K562 (cell line): ENCODE results near the gene ATP6V0A1. TPM values are rescaled to one million over a fixed set of nuclear protein-coding genes. Genes with fewer than 3 reads are reported as not detected.

Experiments used
- ATAC-seq: fragments of 200-7000 bp; cut with Tn5 transposase; 3 replicates; pipeline ENCODE4 v1.9.1; 2020; ENCODE audit warnings: moderate library complexity
- BruUV-seq: library from RNA; stranded (reverse); fragments of 400-500 nt; replicated peaks from 2 replicates; lab custom pipeline; 2021; lab: Mats Ljungman, UMichigan
- CTCF ChIA-PET: fragments of 300-600 bp; formaldehyde crosslinking; extraction: SDS; loops from one replicate; lab custom pipeline; 2021; ENCODE audit warnings: low intra/inter-chr PET ratio; lab: Yijun Ruan, JAX
- POLR2A ChIA-PET: fragments of 300-600, 350-650 bp; sonication (Branson Sonifier 250); formaldehyde crosslinking; extraction: SDS; loops from one replicate; lab custom pipeline; 2021; ENCODE audit warnings: antibody characterized with exemption, inconsistent platforms; lab: Yijun Ruan, JAX
- DNase-seq, 4 experiments: peaks; one replicate each; pipeline versions ENCODE4 v3.0.0 to v3.0.0-alpha.2; 2011 to 2018; ENCODE audit warnings: low spot score in 3 of 4, mixed read lengths in 3 of 4; ENCODE audit errors: extremely low read depth in 1 of 4
- FAIRE-seq: peaks from 2 replicates; lab custom pipeline; 2011; peaks lifted over from hg19 to GRCh38; lab: Jason Lieb, UNC
- H2AFZ ChIP-seq: 2 replicates; pipeline ENCODE4 v1.6.0; 2011; ENCODE audit warnings: low read depth, low read length, control low read depth, inconsistent platforms
- H3K27ac ChIP-seq: fragments of 200-600 bp; 3 replicates; pipeline ENCODE4 v1.8.0; 2011; ENCODE audit warnings: low read depth, mild to moderate bottlenecking, control low read depth, inconsistent platforms, low read length, moderate library complexity, mixed read lengths; ENCODE audit errors: extremely low read depth
- H3K27me3 ChIP-seq, 2 experiments: fragments of 300-600 bp in 1 of 2; 2 replicates in 1 of 2; 3 replicates in 1 of 2; pipeline versions ENCODE4 v1.6.0 to v1.8.0; 2011; ENCODE audit warnings: inconsistent platforms in 2 of 2, low read length in 2 of 2, mild to moderate bottlenecking in 1 of 2, mixed read lengths in 1 of 2, moderate library complexity in 1 of 2; ENCODE audit not compliant: control insufficient read depth in 2 of 2, insufficient read depth in 2 of 2
- H3K36me3 ChIP-seq: fragments of 300-600 bp; 3 replicates; pipeline ENCODE4 v1.8.0; 2011; ENCODE audit warnings: mild to moderate bottlenecking, low read length, inconsistent platforms; ENCODE audit not compliant: control insufficient read depth, insufficient read depth
- H3K4me1 ChIP-seq, 2 experiments: fragments of 200-600 bp in 1 of 2; replicated peaks in 1 of 2; 2 replicates in 1 of 2; 3 replicates in 1 of 2; pipeline versions ENCODE4 v1.5.1 to v1.8.0; 2011; ENCODE audit warnings: inconsistent platforms in 2 of 2, low read length in 2 of 2, mild to moderate bottlenecking in 1 of 2, mixed read lengths in 1 of 2, moderate library complexity in 1 of 2; ENCODE audit not compliant: control insufficient read depth in 2 of 2, insufficient read depth in 2 of 2
- H3K4me2 ChIP-seq: 2 replicates; pipeline ENCODE4 v1.6.1; 2011; ENCODE audit warnings: low read length, control low read depth, inconsistent platforms, mixed read lengths; ENCODE audit not compliant: insufficient read depth
- H3K4me3 ChIP-seq: fragments of 200-600 bp; sonication (generic), shearing (Covaris generic); 2 replicates; pipeline ENCODE4 v1.5.1; 2016; ENCODE audit warnings: control low read depth, inconsistent platforms
- H3K79me2 ChIP-seq: fragments of 200-600 bp; 3 replicates; pipeline ENCODE4 v1.8.0; 2011; ENCODE audit warnings: low read length, inconsistent platforms; ENCODE audit not compliant: control insufficient read depth, insufficient read depth
- H3K9ac ChIP-seq, 2 experiments: 2 replicates each; pipeline versions ENCODE4 v1.6.0 to v1.6.1; 2011; ENCODE audit warnings: low read depth in 2 of 2, low read length in 2 of 2, control low read depth in 1 of 2, inconsistent platforms in 1 of 2, mild to moderate bottlenecking in 1 of 2, mixed read lengths in 1 of 2; ENCODE audit not compliant: insufficient read depth in 1 of 2
- H3K9me1 ChIP-seq: one replicate; pipeline ENCODE4 v1.6.0; 2011; ENCODE audit warnings: inconsistent platforms, mild to moderate bottlenecking, low read length, moderate library complexity; ENCODE audit not compliant: control insufficient read depth, insufficient read depth
- H3K9me3 ChIP-seq: replicated peaks from 2 replicates; pipeline ENCODE4 v1.5.1; 2011; ENCODE audit warnings: low read depth, low read length, inconsistent platforms; ENCODE audit not compliant: control insufficient read depth, insufficient read depth
- H4K20me1 ChIP-seq: replicated peaks from 2 replicates; pipeline ENCODE4 v1.6.1; 2011; ENCODE audit warnings: low read length, inconsistent platforms, mixed read lengths; ENCODE audit not compliant: control insufficient read depth, insufficient read depth
- ARID4B ChIP-seq: sonication (generic); formaldehyde crosslinking; IDR thresholded peaks from 2 replicates; pipeline ENCODE4 v1.8.0; 2022; ENCODE audit warnings: mild to moderate bottlenecking, missing genetic modification reagents
- CHD2 ChIP-seq: IDR thresholded peaks from 2 replicates; pipeline ENCODE4 v1.6.1; 2011; ENCODE audit warnings: low read depth, low read length
- CREB1 ChIP-seq, 2 experiments: sonication (generic) in 1 of 2; formaldehyde crosslinking in 1 of 2; IDR thresholded peaks; 2 replicates each; pipeline versions ENCODE4 v1.6.1 to v1.8.0; 2012 to 2022; ENCODE audit warnings: inconsistent platforms in 1 of 2, mild to moderate bottlenecking in 1 of 2, missing genetic modification reagents in 1 of 2, moderate library complexity in 1 of 2
- CTCFL ChIP-seq: IDR thresholded peaks from 2 replicates; pipeline ENCODE4 v1.6.1; 2011; ENCODE audit warnings: borderline replicate concordance, low read depth, mild to moderate bottlenecking, moderate library complexity, low read length; ENCODE audit not compliant: insufficient read depth, poor library complexity, severe bottlenecking
- FOXK1 ChIP-seq: sonication (generic); formaldehyde crosslinking; IDR thresholded peaks from 2 replicates; pipeline ENCODE4 v1.8.0; 2022; ENCODE audit warnings: missing genetic modification reagents, mild to moderate bottlenecking, borderline replicate concordance
- MLLT1 ChIP-seq, 2 experiments: fragments of 450-650 bp; IDR thresholded peaks; 2 replicates each; pipeline ENCODE4 v1.6.1; 2016
- NFXL1 ChIP-seq: fragments of 450-650 bp; formaldehyde crosslinking; IDR thresholded peaks from 2 replicates; pipeline ENCODE4 v1.4.0; 2021; ENCODE audit warnings: mild to moderate bottlenecking
- POLR2B ChIP-seq: fragments of 450-650 bp; IDR thresholded peaks from 2 replicates; pipeline ENCODE4 v1.6.1; 2018; ENCODE audit warnings: low read depth; ENCODE audit not compliant: partially characterized antibody
- RBM22 ChIP-seq: fragments of 200-400 bp; formaldehyde crosslinking; IDR thresholded peaks from 2 replicates; pipeline ENCODE4 v1.6.1; 2018; ENCODE audit warnings: low read length, low read depth; ENCODE audit not compliant: poor library complexity, severe bottlenecking
- SMARCC2 ChIP-seq: fragments of 450-650 bp; IDR thresholded peaks from 2 replicates; pipeline ENCODE4 v1.6.1; 2017; ENCODE audit warnings: antibody characterized with exemption, moderate library complexity, mild to moderate bottlenecking, low read depth
- SMARCE1 ChIP-seq: fragments of 450-650 bp; IDR thresholded peaks from 2 replicates; pipeline ENCODE4 v1.7.1; 2016; ENCODE audit warnings: mild to moderate bottlenecking
- TAF7 ChIP-seq: fragments of 450-650 bp; IDR thresholded peaks from 2 replicates; pipeline ENCODE4 v1.6.1; 2016; ENCODE audit warnings: missing genetic modification characterization, missing compliant biosample characterization
- ZNF785 ChIP-seq: fragments of 250-450 bp; sonication (Bioruptor Pico); IDR thresholded peaks from 2 replicates; pipeline ENCODE4 v1.4.0; 2020; ENCODE audit warnings: mild to moderate bottlenecking
- WGBS: fragments of 100-300 bp; shearing (Covaris generic); methylation state at CpG from one replicate; pipeline ENCODE4 v1.1.6; 2016; ENCODE audit warnings: low coverage, mixed read lengths; ENCODE audit not compliant: insufficient coverage; ENCODE audit errors: missing lambda C conversion rate; 5-methylcytosine and 5-hydroxymethylcytosine counted together
- in situ Hi-C: fragments of 300-500 bp; cut with MboI; formaldehyde crosslinking; loops from 4 replicates; pipeline ENCODE4 v1.15.0; 2018; ENCODE audit warnings: inconsistent platforms, mixed read lengths
- intact Hi-C: fragments of 100-400 bp; cut with micrococcal nuclease; formaldehyde crosslinking; loops from 2 replicates; pipeline ENCODE4 v1.14.2; 2022
- polyA plus RNA-seq, 8 experiments: library from polyadenylated mRNA; depleted of rRNA in 4 of 8; stranded (reverse) in 5 of 8; unstranded in 3 of 8; fragments of >200 nt; fragmentation: Nextera tagmentation in 2 of 8; fragmentation: Illumina TruSeq in 1 of 8; extraction: Ambion mirVana in 2 of 8; extraction: Trizol in 1 of 8; gene quantifications; 2 replicates each; pipeline versions ENCODE4 v1.2.1 to v1.2.3, GENCODE V29; 2011 to 2014; ENCODE audit warnings: inconsistent platforms in 1 of 8, missing spikeins in 1 of 8
- total RNA-seq, 7 experiments: library from RNA; depleted of rRNA in 6 of 7; stranded (reverse); fragments of >200 nt in 6 of 7; fragmentation: Illumina TruSeq in 2 of 7; extraction: Trizol in 2 of 7; gene quantifications; 2 replicates each; pipeline versions ENCODE4 v1.2.1 to v1.2.3, GENCODE V29; 2011 to 2021; ENCODE audit warnings: low replicate concordance in 1 of 7

Gene ATP6V0A1
- total and polyA plus RNA-seq, 9 of the 15 experiments (the other 6 are each of a cell fraction or from before 2014, with no cell fraction given): 11.8 to 158 (median 75.5) TPM

GRCh38 chr17:42518046-42518754, 59.5 kb downstream of the ATP6V0A1 start:
- Histone ChIP-seq H3K27ac (peak overlapping the region; percentile 86), H3K4me3 (no peak overlapping the region)
- TF ChIP-seq ARID4B: no peak
- TF ChIP-seq ZNF785: no peak
- no peak for TF ChIP-seq CTCFL
- TF ChIP-seq MLLT1 (IDR thresholded peaks at IDR 0.05): no peak
- TF ChIP-seq NFXL1 (CRISPR knock-in tag): no peak
- no peak for TF ChIP-seq FOXK1 (CRISPR knock-in tag)
- no peak; the same call in 1 of the 2 replicates for TF ChIP-seq CREB1 (IDR thresholded peaks at IDR 0.05)
- TF ChIP-seq CREB1 (CRISPR knock-in tag; IDR thresholded peaks at IDR 0.05): no peak; the same call in 1 of the 2 replicates
- no peak for TF ChIP-seq SMARCC2
- no peak for TF ChIP-seq RBM22
- peak; percentile 50; the same call in 1 of the 2 replicates for TF ChIP-seq SMARCE1
- no peak for TF ChIP-seq POLR2B
- TF ChIP-seq TAF7 (tag): no peak
- TF ChIP-seq CHD2: no peak

More at GRCh38 chr17:42518046-42518754, 59.5 kb downstream of the ATP6V0A1 start:
- ChIA-PET CTCF (interaction anchor here (1.1 to 2.9 kb wide), 5 partner anchors 9 to 255 kb away, joined by 3 to 43 read pairs (median 6); partner anchors contain the start of gene VPS25), POLR2A (interaction anchor here (0.7 to 3.9 kb wide), 15 partner anchors 9 to 210 kb away, joined by 3 to 15 read pairs (median 4); partner anchors contain the start of genes CAVIN1, NAGLU, PSMC3IP and STAT3)
- Histone ChIP-seq H3K79me2 (peaks cover 11% of the 10 kb centered on the region; the same call in 1 of the 3 replicates), H2AFZ (no peak overlapping the region), H3K4me1 (peaks cover 51 to 69% of the 10 kb centered on the region in 2 experiments), H4K20me1 (no peaks in the 10 kb centered on the region), H3K9me1 (peaks cover 7% of the 10 kb centered on the region), H3K9ac (peak overlapping the region; percentile 8 to 62; a peak in 3 of 4 replicates), H3K4me2 (peak overlapping the region; percentile 63), H3K9me3 (no peaks in the 10 kb centered on the region), H3K36me3 (peaks cover 87% of the 10 kb centered on the region), H3K27me3 (no peaks in the 10 kb centered on the region)
- in situ Hi-C loops (no loop called here), intact Hi-C loops (loop anchor here (5.0 kb wide), 4 partner anchors 46 to 196 kb away; no protein-coding TSS in a partner anchor)
- TSS peak; percentile 6 for BruUV-seq
- peak; percentile 37 to 81 (median 52) for DNase-seq
- WGBS: 24% methylated on average over 9 of the region's 9 CpGs
- no peak for FAIRE-seq
- ATAC-seq: peak; percentile 9
